MCF 10A (cell line): Measurements from ENCODE around the gene ACVR1C. TPM values are rescaled to one million over a fixed set of nuclear protein-coding genes. Genes with fewer than 3 reads are reported as not detected.
"Not testable (repeated sequence)": the region's sequence is repeated elsewhere in the genome, so short reads cannot be mapped to it uniquely, and the experiment has no call there.

Experiments
- BruUV-seq: library from RNA; stranded (reverse); fragments of 400-500 nt; replicated peaks from 2 replicates; lab custom pipeline; 2021; lab: Mats Ljungman, UMichigan
- CTCF ChIA-PET: fragments of 300-600 bp; sonication (Branson Sonifier 250); formaldehyde crosslinking; extraction: SDS; loops from one replicate; lab custom pipeline; 2021; ENCODE audit warnings: antibody characterized with exemption, inconsistent platforms; lab: Yijun Ruan, JAX
- POLR2A ChIA-PET: fragments of 300-600, 350-650 bp; sonication (Branson Sonifier 250); formaldehyde crosslinking; extraction: SDS; loops from one replicate; lab custom pipeline; 2020; ENCODE audit warnings: antibody characterized with exemption, inconsistent platforms; lab: Yijun Ruan, JAX
- DNase-seq: peaks from one replicate; pipeline ENCODE4 v3.0.0-alpha.2; 2018; ENCODE audit not compliant: unreplicated experiment
- H3K27ac Mint-ChIP-seq: one replicate; pipeline ENCODE4 v1.8.0; 2022; ENCODE audit warnings: mild to moderate bottlenecking, low read depth, mixed read lengths; ENCODE audit not compliant: unreplicated experiment
- H3K27me3 Mint-ChIP-seq: one replicate; pipeline ENCODE4 v1.8.0; 2022; ENCODE audit warnings: mixed read lengths; ENCODE audit not compliant: insufficient read depth, unreplicated experiment
- H3K36me3 Mint-ChIP-seq: one replicate; pipeline ENCODE4 v1.8.0; 2022; ENCODE audit warnings: mild to moderate bottlenecking, moderate library complexity, mixed read lengths; ENCODE audit not compliant: insufficient read depth, unreplicated experiment
- H3K4me1 Mint-ChIP-seq: one replicate; pipeline ENCODE4 v1.8.0; 2022; ENCODE audit warnings: mixed read lengths; ENCODE audit not compliant: insufficient read depth, unreplicated experiment
- H3K4me3 Mint-ChIP-seq: one replicate; pipeline ENCODE4 v1.8.0; 2022; ENCODE audit warnings: mild to moderate bottlenecking, moderate library complexity, mixed read lengths; ENCODE audit not compliant: unreplicated experiment
- H3K9me3 Mint-ChIP-seq: one replicate; pipeline ENCODE4 v1.8.0; 2022; ENCODE audit warnings: mixed read lengths; ENCODE audit not compliant: unreplicated experiment
- intact Hi-C: fragments of 100-400 bp; cut with micrococcal nuclease; formaldehyde crosslinking; loops from 2 replicates; pipeline ENCODE4 v1.14.1; 2022
- total RNA-seq: library from RNA; stranded (reverse); gene quantifications from 2 replicates; pipeline ENCODE4 v1.2.3, GENCODE V29; 2022
- TF ChIP-seq, protein P1 (sequence below): fragments of 200-600 bp; IDR thresholded peaks from one replicate; pipeline ENCODE4 v1.8.0; 2022; ENCODE audit warnings: antibody characterized with exemption, mild to moderate bottlenecking; ENCODE audit not compliant: unreplicated experiment

Gene ACVR1C
- total RNA-seq, 1 experiment from 2014 or later: 0.12 TPM

DNA sequence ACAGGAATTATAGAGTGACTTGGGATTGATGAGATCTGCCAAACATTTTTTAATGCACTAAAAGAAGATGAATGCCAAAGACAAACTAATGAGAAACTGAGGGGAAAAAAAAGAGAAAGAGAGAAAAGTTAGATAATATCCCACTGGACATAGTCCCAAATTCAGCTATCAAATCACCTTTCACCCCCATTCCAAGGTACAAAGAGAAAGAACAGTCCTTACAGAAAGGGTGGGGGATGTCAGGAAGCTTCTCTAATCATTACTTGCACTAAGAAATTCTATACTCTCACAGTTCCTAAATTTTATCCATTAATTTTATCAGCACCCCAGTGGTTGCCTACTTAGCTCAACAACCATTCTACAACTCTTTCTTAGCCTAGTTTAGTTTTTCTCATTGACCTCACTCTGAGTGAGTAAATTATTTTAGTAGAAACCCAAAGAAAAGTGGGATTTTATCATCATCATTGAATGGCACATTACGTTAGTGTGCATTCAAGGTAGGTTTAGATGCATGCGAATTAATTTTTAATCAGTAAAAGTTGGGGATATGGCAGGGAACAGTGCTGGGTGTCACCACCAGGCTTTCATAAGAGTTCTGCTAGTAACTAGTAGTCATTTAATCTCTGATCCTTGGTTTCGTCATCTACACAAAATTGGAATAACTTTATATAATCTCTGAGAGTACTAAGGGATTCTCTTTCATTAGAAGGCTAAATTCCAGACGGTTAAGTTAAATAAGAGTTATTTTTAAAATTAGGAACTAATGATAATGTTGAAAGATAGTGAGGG, 99.5 kb downstream of the ACVR1C start:
- BruUV-seq: no TSS peak
- intact Hi-C loops: no loop called here
- ChIA-PET POLR2A (no interaction called here), CTCF (interaction anchor here (0.6 kb wide), 2 partner anchors 100 to 444 kb away, joined by 3 read pairs; no protein-coding TSS in a partner anchor)
- no peaks in the 10 kb centered on the region for H3K9me3 Mint-ChIP-seq
- DNase-seq: no peak
- no peak overlapping the region for H3K27ac Mint-ChIP-seq
- TF ChIP-seq, protein P1, sequence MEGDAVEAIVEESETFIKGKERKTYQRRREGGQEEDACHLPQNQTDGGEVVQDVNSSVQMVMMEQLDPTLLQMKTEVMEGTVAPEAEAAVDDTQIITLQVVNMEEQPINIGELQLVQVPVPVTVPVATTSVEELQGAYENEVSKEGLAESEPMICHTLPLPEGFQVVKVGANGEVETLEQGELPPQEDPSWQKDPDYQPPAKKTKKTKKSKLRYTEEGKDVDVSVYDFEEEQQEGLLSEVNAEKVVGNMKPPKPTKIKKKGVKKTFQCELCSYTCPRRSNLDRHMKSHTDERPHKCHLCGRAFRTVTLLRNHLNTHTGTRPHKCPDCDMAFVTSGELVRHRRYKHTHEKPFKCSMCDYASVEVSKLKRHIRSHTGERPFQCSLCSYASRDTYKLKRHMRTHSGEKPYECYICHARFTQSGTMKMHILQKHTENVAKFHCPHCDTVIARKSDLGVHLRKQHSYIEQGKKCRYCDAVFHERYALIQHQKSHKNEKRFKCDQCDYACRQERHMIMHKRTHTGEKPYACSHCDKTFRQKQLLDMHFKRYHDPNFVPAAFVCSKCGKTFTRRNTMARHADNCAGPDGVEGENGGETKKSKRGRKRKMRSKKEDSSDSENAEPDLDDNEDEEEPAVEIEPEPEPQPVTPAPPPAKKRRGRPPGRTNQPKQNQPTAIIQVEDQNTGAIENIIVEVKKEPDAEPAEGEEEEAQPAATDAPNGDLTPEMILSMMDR: no peak
- peaks cover 57% of the 10 kb centered on the region for H3K27me3 Mint-ChIP-seq
- no peaks in the 10 kb centered on the region for H3K36me3 Mint-ChIP-seq
- H3K4me3 Mint-ChIP-seq: no peak overlapping the region
- H3K4me1 Mint-ChIP-seq: no peaks in the 10 kb centered on the region

DNA sequence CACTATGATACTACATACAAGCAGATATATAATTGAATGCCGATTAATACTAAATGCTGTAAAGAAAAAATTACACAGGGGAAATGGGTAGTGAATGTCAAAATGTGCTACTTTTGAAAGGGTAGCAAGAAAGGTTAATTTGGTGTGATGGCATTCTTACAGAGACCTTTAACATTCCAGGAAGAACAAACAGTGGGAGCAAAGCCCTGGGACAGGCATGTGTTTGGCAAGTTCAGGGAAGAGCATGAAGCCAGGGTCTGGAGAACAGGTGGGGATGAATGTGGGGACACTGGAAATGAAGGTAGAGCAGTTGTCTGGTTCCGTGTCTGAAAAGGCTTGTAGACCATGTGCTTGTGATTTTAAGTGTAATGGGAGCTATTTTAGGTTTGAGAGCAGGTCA, 102.6 kb downstream of the ACVR1C start:
- BruUV-seq: no TSS peak
- no peaks in the 10 kb centered on the region for H3K9me3 Mint-ChIP-seq
- TF ChIP-seq, protein P1: no peak
- no peaks in the 10 kb centered on the region for H3K4me1 Mint-ChIP-seq
- H3K27me3 Mint-ChIP-seq: peaks cover 58% of the 10 kb centered on the region
- ChIA-PET CTCF (no interaction called here), POLR2A (interaction anchor here (1.2 kb wide), 1 partner anchor 19 kb away, joined by 3 read pairs; no protein-coding TSS in a partner anchor)
- H3K36me3 Mint-ChIP-seq: no peaks in the 10 kb centered on the region
- intact Hi-C loops: no loop called here
- DNase-seq: no peak
- H3K27ac Mint-ChIP-seq: no peak overlapping the region
- no peak overlapping the region for H3K4me3 Mint-ChIP-seq

DNA sequence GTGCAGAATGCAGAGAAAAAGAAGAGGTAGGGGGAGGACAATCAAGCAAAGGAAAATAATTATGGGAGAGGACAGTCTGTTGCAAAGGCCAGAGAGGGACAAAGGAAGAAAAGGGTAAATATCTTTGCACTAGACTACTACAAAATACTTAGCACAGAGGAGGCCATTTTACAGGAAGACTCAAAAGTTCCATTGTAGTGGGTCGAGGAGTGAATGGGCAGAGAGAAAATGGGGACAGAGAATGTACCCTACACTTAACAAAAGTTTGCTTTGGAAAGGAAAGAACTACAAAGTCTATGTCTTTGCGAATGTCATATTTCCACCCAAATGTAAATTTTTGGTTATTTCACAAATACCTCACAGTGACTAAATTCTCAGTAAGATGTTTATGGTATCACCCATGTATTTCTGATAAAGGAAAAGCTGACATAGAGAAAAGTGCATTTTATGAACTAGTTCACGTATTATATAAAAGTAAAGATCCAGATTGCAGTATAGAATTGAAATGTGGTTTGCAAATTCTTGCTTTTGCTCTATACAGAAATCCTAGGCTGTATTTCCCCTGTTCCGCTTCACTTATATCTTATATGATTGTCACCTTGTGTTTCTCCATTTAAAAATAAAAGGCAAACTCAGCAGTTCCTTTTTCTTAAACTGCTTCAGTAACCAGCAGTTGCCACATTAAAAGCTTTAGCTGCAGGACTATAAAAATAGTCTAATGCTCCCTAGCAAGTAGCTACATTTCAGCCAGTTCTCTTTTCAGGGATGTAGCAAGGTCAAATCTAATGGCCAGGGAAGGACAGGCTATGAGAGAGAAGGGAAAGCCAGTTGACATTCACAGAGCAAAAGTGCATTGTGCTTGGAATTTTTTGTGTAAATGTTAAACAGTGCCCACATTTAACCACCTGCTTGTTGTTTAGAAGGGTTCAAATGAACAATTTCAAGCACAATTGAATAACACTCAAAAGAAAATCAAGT, 105.1 kb downstream of the ACVR1C start:
- no TSS peak for BruUV-seq
- no peaks in the 10 kb centered on the region for H3K9me3 Mint-ChIP-seq
- H3K4me3 Mint-ChIP-seq: no peak overlapping the region
- CTCF ChIA-PET: no interaction called here
- no peaks in the 10 kb centered on the region for H3K36me3 Mint-ChIP-seq
- DNase-seq: no peak
- TF ChIP-seq, protein P1: no peak
- intact Hi-C loops: no loop called here
- H3K27me3 Mint-ChIP-seq: peaks cover 47% of the 10 kb centered on the region
- POLR2A ChIA-PET: no interaction called here
- H3K4me1 Mint-ChIP-seq: no peaks in the 10 kb centered on the region
- H3K27ac Mint-ChIP-seq: no peak overlapping the region

DNA sequence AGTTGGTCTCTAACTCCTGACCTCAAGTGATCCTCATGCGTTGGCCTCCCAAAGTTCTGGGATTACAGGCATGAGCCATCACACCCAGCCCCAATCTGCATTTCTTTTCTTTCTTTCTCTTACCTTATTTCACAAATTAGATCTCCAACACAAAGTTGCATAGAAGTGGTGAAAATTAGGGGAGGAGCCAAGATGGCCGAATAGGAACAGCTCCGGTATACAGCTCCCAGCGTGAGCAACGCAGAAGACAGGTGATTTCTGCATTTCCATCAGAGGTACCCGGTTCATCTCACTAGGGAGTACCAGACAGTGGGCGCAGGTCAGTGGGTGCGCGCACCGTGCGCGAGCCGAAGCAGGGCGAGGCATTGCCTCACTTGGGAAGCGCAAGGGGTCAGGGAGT, 113.7 kb downstream of the ACVR1C start:
- H3K36me3 Mint-ChIP-seq, H3K4me1 Mint-ChIP-seq, BruUV-seq, DNase-seq, H3K4me3 Mint-ChIP-seq, POLR2A ChIA-PET, H3K9me3 Mint-ChIP-seq, CTCF ChIA-PET, H3K27ac Mint-ChIP-seq, intact Hi-C loops: not testable (repeated sequence)
- H3K27me3 Mint-ChIP-seq: peaks cover 41% of the 10 kb centered on the region
